HCT116 (cell line): Measurements from ENCODE around the gene MYO1F. TPM values are rescaled to one million over a fixed set of nuclear protein-coding genes. Genes with fewer than 3 reads are reported as not detected.

Experiments used
- ATAC-seq: fragments of 200-7000 bp; cut with Tn5 transposase; 2 replicates; pipeline ENCODE4 v1.9.1; 2020; ENCODE audit warnings: mild to moderate bottlenecking, moderate library complexity
- BruUV-seq: library from RNA; stranded (reverse); fragments of 400-500 nt; replicated peaks from 2 replicates; lab custom pipeline; 2021; lab: Mats Ljungman, UMichigan
- CTCF ChIA-PET: fragments of 300-600 bp; sonication (Branson Sonifier 250); formaldehyde crosslinking; loops from one replicate; lab custom pipeline; 2021; ENCODE audit warnings: antibody characterized with exemption; lab: Charles Lee
- POLR2A ChIA-PET: fragments of 300-600, 350-600 bp; sonication (Branson Sonifier 250); formaldehyde crosslinking; loops from one replicate; lab custom pipeline; 2021; ENCODE audit warnings: antibody characterized with exemption; lab: Charles Lee
- RAD21 ChIA-PET, 2 experiments: fragments of 300-600 bp; sonication (Branson Sonifier 250); formaldehyde crosslinking; loops; one replicate each; lab custom pipeline; 2023; ENCODE audit warnings: low total read pairs in 2 of 2; ENCODE audit not compliant: uncharacterized antibody in 2 of 2, unreplicated experiment in 2 of 2, low non-redundant PET in 1 of 2; lab: Charles Lee
- DNase-seq: peaks from one replicate; pipeline ENCODE4 v3.0.0-alpha.2; 2010; ENCODE audit warnings: low read depth, low spot score
- H2AFZ ChIP-seq: fragments of 200-600 bp; shearing (Covaris generic), sonication (generic); 2 replicates; pipeline ENCODE4 v1.6.1; 2017; ENCODE audit warnings: low read depth, mixed run types, mixed read lengths, antibody characterized with exemption, low read length; ENCODE audit not compliant: poor library complexity, severe bottlenecking
- H3K27ac ChIP-seq: 2 replicates; pipeline ENCODE4 v1.5.1; 2012; ENCODE audit warnings: low read depth, low read length
- H3K27me3 ChIP-seq: fragments of 200-600 bp; sonication (generic); 2 replicates; pipeline ENCODE4 v1.6.1; 2016; ENCODE audit warnings: mixed run types, low read length, mixed read lengths; ENCODE audit not compliant: insufficient read depth
- H3K36me3 ChIP-seq, 2 experiments: fragments of 200-500 bp in 1 of 2; fragments of 200-600 bp in 1 of 2; sonication (Bioruptor generic) in 1 of 2; sonication (generic) in 1 of 2; 2 replicates each; pipeline versions ENCODE4 v1.5.1 to v1.6.1; 2014 to 2016; ENCODE audit warnings: low read length in 2 of 2, inconsistent platforms in 1 of 2, mixed read lengths in 1 of 2, mixed run types in 1 of 2; ENCODE audit not compliant: insufficient read depth in 2 of 2, control insufficient read depth in 1 of 2
- H3K4me1 ChIP-seq, 2 experiments: fragments of 200-600 bp in 1 of 2; sonication (generic) in 1 of 2; 2 replicates each; pipeline versions ENCODE4 v1.5.1 to v1.6.1; 2012 to 2017; ENCODE audit warnings: low read length in 2 of 2, inconsistent platforms in 1 of 2, mild to moderate bottlenecking in 1 of 2, mixed read lengths in 1 of 2, mixed run types in 1 of 2, moderate library complexity in 1 of 2; ENCODE audit not compliant: insufficient read depth in 2 of 2, control insufficient read depth in 1 of 2
- H3K4me2 ChIP-seq: fragments of 200-600 bp; sonication (generic); 2 replicates; pipeline ENCODE4 v1.6.1; 2017; ENCODE audit warnings: mixed run types, low read length, mixed read lengths
- H3K4me3 ChIP-seq, 2 experiments: fragments of 200-600 bp in 1 of 2; sonication (generic) in 1 of 2; replicated peaks in 1 of 2; 2 replicates each; pipeline ENCODE4 v1.5.1; 2011 to 2016; ENCODE audit warnings: low read length in 2 of 2, control low read depth in 1 of 2, low read depth in 1 of 2, mild to moderate bottlenecking in 1 of 2, mixed read lengths in 1 of 2, mixed run types in 1 of 2
- H3K79me2 ChIP-seq: fragments of 200-600 bp; sonication (generic); 2 replicates; pipeline ENCODE4 v1.6.1; 2017; ENCODE audit warnings: mild to moderate bottlenecking, mixed run types, low read length, moderate library complexity, mixed read lengths; ENCODE audit not compliant: insufficient read depth
- H3K9ac ChIP-seq: fragments of 200-600 bp; sonication (generic); 2 replicates; pipeline ENCODE4 v1.6.1; 2016; ENCODE audit warnings: low read length, mixed read lengths
- H3K9me2 ChIP-seq: fragments of 200-600 bp; sonication (generic), shearing (Covaris generic); 2 replicates; pipeline ENCODE4 v1.6.1; 2017; ENCODE audit warnings: mixed run types, mild to moderate bottlenecking, moderate library complexity; ENCODE audit not compliant: insufficient read depth
- H3K9me3 ChIP-seq, 2 experiments: fragments of 200-500 bp in 1 of 2; fragments of 200-600 bp in 1 of 2; sonication (Bioruptor generic) in 1 of 2; sonication (generic) in 1 of 2; 2 replicates each; pipeline ENCODE4 v1.6.1; 2014 to 2017; ENCODE audit warnings: low read length in 2 of 2, mixed read lengths in 2 of 2, inconsistent platforms in 1 of 2, low read depth in 1 of 2, mild to moderate bottlenecking in 1 of 2, mixed run types in 1 of 2, moderate library complexity in 1 of 2; ENCODE audit not compliant: control insufficient read depth in 1 of 2, insufficient read depth in 1 of 2
- H4K20me1 ChIP-seq: fragments of 200-600 bp; sonication (generic), shearing (Covaris generic); 2 replicates; pipeline ENCODE4 v1.6.1; 2017; ENCODE audit warnings: mixed run types, mild to moderate bottlenecking, moderate library complexity; ENCODE audit not compliant: insufficient read depth
- ATF3 ChIP-seq: IDR thresholded peaks from 2 replicates; pipeline ENCODE4 v1.6.1; 2012
- CBX3 ChIP-seq: IDR thresholded peaks from 2 replicates; pipeline ENCODE4 v1.6.1; 2012; ENCODE audit warnings: low read depth
- CEBPB ChIP-seq: IDR thresholded peaks from 2 replicates; pipeline ENCODE4 v1.6.1; 2012; ENCODE audit warnings: low read depth
- EGR1 ChIP-seq: IDR thresholded peaks from 2 replicates; pipeline ENCODE4 v1.6.1; 2012; ENCODE audit warnings: low read depth
- ELF1 ChIP-seq: IDR thresholded peaks from 2 replicates; pipeline ENCODE4 v1.6.1; 2012; ENCODE audit warnings: low read depth, borderline replicate concordance
- EZH2 ChIP-seq: fragments of 200-600 bp; sonication (generic); IDR thresholded peaks from 2 replicates; pipeline ENCODE4 v1.6.1; 2017; ENCODE audit warnings: antibody characterized with exemption, mixed run types
- FOSL1 ChIP-seq: IDR thresholded peaks from 2 replicates; pipeline ENCODE4 v1.6.1; 2012; ENCODE audit warnings: low read depth
- JUND ChIP-seq: IDR thresholded peaks from 2 replicates; pipeline ENCODE4 v1.6.1; 2012
- POLR2A ChIP-seq: IDR thresholded peaks from 2 replicates; pipeline ENCODE4 v1.7.0; 2011; ENCODE audit warnings: borderline replicate concordance; ENCODE audit not compliant: insufficient read depth, insufficient read length; ENCODE audit errors: extremely low read depth
- POLR2AphosphoS5 ChIP-seq: IDR thresholded peaks from 2 replicates; pipeline ENCODE4 v1.6.1; 2011; ENCODE audit warnings: mild to moderate bottlenecking, low read depth, low read length, moderate library complexity
- SIN3A ChIP-seq: IDR thresholded peaks from 2 replicates; pipeline ENCODE4 v1.6.1; 2012; ENCODE audit warnings: low read depth
- SP1 ChIP-seq: IDR thresholded peaks from 2 replicates; pipeline ENCODE4 v1.6.1; 2012; ENCODE audit warnings: low read depth
- SRF ChIP-seq: IDR thresholded peaks from 2 replicates; pipeline ENCODE4 v1.6.1; 2012; ENCODE audit warnings: low read depth
- ZBTB33 ChIP-seq: IDR thresholded peaks from 2 replicates; pipeline ENCODE4 v1.6.1; 2011; ENCODE audit warnings: mild to moderate bottlenecking, low read length, moderate library complexity; ENCODE audit not compliant: insufficient replicate concordance; ENCODE audit errors: extremely low read depth
- ZFX ChIP-seq: fragments of 450-650 bp; IDR thresholded peaks from 2 replicates; pipeline ENCODE4 v1.6.1; 2017
- ZNF274 ChIP-seq: fragments of 200-500 bp; sonication (Bioruptor generic); IDR thresholded peaks from 2 replicates; pipeline ENCODE4 v1.6.1; 2014; ENCODE audit warnings: mild to moderate bottlenecking, low read depth, low read length, inconsistent platforms
- intact Hi-C: fragments of 100-400 bp; cut with micrococcal nuclease; formaldehyde crosslinking; loops from 2 replicates; pipeline ENCODE4 v1.10.0; 2022
- total RNA-seq: library from RNA; stranded (reverse); gene quantifications from one replicate; pipeline ENCODE4 v1.2.1, GENCODE V29; 2021; ENCODE audit not compliant: unreplicated experiment
- TF ChIP-seq, protein P1 (sequence below), 3 experiments: fragments of 200-600 bp in 1 of 3; sonication (generic) in 1 of 3; IDR thresholded peaks in 2 of 3; conservative IDR thresholded peaks in 1 of 3; 2 replicates each; pipeline ENCODE4 v1.5.1; 2012 to 2017; ENCODE audit warnings: low read depth in 2 of 3, low read length in 2 of 3, antibody characterized with exemption in 1 of 3, borderline replicate concordance in 1 of 3, control low read depth in 1 of 3, mild to moderate bottlenecking in 1 of 3, mixed read lengths in 1 of 3, mixed run types in 1 of 3, moderate library complexity in 1 of 3; ENCODE audit not compliant: insufficient read depth in 1 of 3
- TF ChIP-seq, protein P2 (sequence below): IDR thresholded peaks from 2 replicates; pipeline ENCODE4 v1.6.1; 2012

MYO1F gene
- total RNA-seq, 1 experiment from 2014 or later = 0.39 TPM

DNA sequence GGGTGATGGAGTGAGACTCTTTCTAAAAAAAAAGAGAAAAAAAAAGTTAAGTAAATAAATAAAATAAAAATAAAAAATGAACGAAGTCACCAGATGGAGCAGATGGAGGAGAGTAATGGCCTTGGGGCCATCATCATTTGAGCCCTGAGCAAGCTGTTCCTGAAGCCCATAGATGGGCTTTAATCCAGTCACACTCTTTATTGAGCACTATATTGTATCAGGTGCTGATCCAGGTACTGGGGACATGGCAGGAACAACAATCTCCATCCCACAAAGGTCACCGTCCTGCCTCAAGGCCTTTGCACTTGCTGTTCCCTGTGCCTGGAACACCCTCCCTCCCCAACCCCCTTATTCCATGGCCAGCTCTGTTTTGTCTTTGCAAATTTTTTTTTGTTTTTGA is 37.2 kb upstream of the MYO1F start (continued):
- TF ChIP-seq EZH2 (no peak), ELF1 (no peak), ZBTB33 (no peak), ZFX (no peak), SIN3A (no peak), SRF (no peak), ATF3 (no peak)
- TF ChIP-seq, protein P1, sequence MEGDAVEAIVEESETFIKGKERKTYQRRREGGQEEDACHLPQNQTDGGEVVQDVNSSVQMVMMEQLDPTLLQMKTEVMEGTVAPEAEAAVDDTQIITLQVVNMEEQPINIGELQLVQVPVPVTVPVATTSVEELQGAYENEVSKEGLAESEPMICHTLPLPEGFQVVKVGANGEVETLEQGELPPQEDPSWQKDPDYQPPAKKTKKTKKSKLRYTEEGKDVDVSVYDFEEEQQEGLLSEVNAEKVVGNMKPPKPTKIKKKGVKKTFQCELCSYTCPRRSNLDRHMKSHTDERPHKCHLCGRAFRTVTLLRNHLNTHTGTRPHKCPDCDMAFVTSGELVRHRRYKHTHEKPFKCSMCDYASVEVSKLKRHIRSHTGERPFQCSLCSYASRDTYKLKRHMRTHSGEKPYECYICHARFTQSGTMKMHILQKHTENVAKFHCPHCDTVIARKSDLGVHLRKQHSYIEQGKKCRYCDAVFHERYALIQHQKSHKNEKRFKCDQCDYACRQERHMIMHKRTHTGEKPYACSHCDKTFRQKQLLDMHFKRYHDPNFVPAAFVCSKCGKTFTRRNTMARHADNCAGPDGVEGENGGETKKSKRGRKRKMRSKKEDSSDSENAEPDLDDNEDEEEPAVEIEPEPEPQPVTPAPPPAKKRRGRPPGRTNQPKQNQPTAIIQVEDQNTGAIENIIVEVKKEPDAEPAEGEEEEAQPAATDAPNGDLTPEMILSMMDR (IDR thresholded peaks at IDR 0.05 in 2 of 3, conservative IDR thresholded peaks at IDR 0.05 in 1 of 3; ENCODE audit: borderline replicate concordance in 1 of 3, insufficient read depth in 1 of 3, low read depth in 2 of 3, low read length in 2 of 3) = no peak

DNA sequence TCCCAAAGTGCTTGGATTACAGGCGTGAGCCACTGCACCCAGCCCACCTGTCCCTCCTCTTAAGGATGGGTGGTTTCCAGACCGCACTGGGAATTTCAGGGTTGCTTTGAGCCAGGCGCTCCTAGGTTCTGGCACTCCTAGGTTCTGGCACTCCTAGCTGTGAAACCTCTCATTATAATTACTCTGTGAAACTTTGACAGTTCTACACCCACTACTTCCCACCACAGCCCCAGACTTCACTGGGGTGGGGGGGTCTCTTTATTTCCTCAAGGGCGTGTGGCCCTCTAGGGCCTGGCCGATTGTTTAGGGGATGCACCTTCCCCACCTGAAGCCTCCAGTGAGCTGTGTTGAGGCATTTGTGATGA is 35.5 kb upstream of the MYO1F start:
- Histone ChIP-seq H3K9me2 (no peaks in the 10 kb centered on the region), H3K9ac (no peak overlapping the region), H3K36me3 (no peaks in the 10 kb centered on the region), H3K27ac (no peak overlapping the region), H3K9me3 (no peaks in the 10 kb centered on the region), H3K79me2 (no peaks in the 10 kb centered on the region), H2AFZ (no peak overlapping the region), H3K27me3 (no peaks in the 10 kb centered on the region), H3K4me2 (no peak overlapping the region), H4K20me1 (no peaks in the 10 kb centered on the region), H3K4me1 (peaks cover 10 to 41% of the 10 kb centered on the region in 2 experiments), H3K4me3 (no peak overlapping the region)
- intact Hi-C loops = no loop called here
- ATAC-seq (no peak), DNase-seq (no peak)
- ChIA-PET POLR2A (no interaction called here), RAD21 (no interaction called here), CTCF (interaction anchor here (3.2 kb wide), 1 partner anchor 32 kb away, joined by 11 read pairs; no protein-coding TSS in a partner anchor)
- BruUV-seq = no TSS peak
- TF ChIP-seq JUND (no peak), ELF1 (no peak), POLR2AphosphoS5 (no peak), FOSL1 (no peak), EGR1 (no peak), ATF3 (no peak), ZBTB33 (no peak), EZH2 (no peak), SRF (no peak), CEBPB (no peak), POLR2A (no peak), CBX3 (no peak), ZNF274 (no peak), SP1 (no peak)
- TF ChIP-seq, protein P2, sequence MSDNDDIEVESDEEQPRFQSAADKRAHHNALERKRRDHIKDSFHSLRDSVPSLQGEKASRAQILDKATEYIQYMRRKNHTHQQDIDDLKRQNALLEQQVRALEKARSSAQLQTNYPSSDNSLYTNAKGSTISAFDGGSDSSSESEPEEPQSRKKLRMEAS = no peak
